Stimulated activated CD4-positive, alpha-beta T cell treated with anti-CD3 and anti-CD28 coated beads, Interleukin-15, amount 100 ng/mL, for 1 hour (primary cell): ENCODE measurements around the gene SOX6.

ENCODE experiments used
- DNase-seq, 2 donors: peaks; one replicate each; pipeline ENCODE4 v3.0.0-alpha.2; 2020; ENCODE audit warnings: low read depth in 1 of 2, low spot score in 1 of 2

The SOX6 gene

DNA sequence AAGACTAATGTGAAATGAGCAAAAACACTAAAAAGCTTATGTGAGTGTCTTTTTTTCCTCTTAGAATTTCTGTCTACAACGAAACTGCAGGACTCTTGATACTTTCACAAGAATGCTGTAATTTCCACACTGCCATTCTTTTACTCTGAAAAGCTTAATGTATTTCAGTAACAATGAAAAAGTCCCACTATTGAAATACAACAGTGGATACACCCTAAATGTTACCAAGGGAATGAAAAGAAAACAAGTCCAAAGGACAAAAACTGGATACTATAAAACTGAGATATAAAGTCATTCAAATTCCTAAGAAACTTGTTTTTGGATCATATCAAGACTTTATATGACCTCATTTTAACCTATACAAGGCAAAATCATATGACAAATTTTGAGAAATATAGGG, 77.4 kb downstream of the SOX6 start:
- DNase-seq, result no peak

GRCh38 chr11:16278273-16278672, 78.1 kb downstream of the SOX6 start:
- no peak for DNase-seq

GRCh38 chr11:16276251-16276650, 80.1 kb downstream of the SOX6 start:
- no peak for DNase-seq

DNA sequence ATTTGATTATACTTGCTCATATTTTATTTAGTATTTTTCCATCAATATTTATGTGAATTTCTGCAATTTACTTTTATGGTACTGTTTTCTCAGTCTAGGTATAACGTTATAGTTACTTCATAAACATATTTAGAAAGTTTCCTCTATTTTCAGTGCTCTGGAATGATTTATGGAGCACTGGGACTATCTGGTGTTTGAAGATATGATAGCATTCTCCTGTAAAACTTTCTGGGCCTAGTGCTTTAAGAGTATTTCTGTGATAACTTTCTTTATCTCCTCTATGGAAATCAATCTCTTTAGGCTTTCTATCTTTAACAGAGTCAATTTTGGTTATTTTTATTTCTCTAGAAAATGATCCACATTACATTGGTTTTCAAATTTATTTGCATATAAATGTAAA, 85.1 kb downstream of the SOX6 start:
- no peak for DNase-seq

DNA sequence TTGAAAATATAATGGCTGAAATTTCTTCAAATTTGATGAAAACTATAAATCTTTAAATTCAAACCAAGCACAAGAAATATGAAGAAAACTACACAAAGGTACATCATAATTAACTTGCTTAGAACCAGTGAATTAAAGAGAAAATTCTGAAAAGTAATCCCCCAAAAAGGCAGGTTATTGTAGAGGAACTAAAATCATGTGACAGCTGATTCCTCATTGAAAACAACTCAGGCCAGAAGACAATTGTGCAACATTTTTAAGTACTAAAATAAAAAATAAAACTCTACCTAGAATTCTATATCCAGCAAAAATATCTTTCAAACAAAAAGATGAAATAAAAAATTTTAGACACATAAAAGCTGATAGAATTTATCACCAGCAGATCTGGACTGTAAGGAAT, 90.3 kb downstream of the SOX6 start:
- DNase-seq, result no peak

GRCh38 chr11:16265022-16265421, 91.3 kb downstream of the SOX6 start:
- no peak for DNase-seq

DNA sequence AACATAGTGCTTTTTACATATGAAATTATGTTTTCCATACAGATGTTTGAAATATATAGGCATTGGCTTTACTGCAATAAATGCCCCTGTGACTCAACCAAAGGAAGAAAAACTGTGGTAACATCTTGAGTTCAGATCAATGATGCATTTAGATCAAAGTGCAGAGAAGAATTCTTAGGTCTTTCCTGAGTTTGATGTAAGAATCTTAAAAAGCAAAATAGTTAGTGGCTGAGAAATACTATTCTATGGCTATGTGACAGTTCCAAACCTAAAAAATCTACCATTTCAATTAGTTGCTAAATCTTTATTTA, 93.7 kb downstream of the SOX6 start:
- no peak for DNase-seq

DNA sequence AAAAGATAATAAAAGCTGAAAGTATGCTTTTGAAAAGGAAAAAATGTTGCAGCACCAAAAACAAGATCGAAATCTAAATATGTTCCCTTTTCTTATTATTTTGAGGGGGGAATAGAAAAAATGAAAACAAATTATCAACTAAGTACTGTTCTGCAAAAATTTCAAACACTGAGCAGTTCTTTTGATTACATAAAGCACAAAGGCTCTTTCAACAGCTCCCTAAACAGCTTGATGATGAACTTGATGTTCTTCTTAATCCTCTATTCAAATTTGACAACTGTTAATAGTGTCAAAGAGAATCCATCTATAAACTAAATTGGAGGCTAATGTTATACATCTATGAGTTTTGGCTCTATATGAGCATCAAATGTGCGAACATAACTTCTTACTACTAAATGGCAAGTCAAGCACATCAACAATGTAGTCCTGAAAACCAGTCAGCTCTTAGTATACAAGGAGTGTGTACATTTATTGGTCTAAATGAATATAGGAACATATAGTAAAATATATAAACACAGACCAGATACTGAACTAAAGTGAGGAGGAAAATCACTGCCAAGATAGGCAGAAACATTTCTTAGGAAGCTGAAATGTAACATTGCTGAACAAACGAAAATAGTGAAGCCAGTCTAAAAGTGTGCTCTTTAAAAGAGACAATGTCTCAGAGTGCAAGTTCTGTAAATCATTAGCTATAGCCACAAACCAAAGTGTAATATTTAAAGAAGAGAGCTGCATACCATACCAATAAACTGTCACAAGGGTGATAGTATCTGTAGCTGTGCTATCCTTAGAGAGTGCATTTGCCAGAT, 94.3 kb downstream of the SOX6 start:
- no peak for DNase-seq

DNA sequence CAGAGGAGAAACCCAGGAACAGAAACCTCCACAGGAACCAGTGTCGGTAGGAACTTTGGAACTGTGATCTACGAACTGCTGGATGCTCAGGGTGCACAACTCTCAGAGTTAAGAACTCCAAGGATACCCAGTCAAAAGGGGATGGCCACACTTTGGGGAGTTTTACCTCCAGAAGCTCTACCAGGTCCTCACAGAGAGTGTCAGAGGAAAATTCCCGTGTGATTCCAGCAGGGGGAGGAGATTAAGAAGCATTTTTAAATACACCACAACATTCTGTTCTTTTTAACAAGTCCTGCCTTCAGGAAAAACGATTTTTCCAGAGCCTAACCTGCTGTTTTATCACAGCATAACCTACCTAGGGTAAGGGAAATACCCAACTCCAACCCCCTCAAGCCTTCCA, 104.0 kb downstream of the SOX6 start:
- no peak for DNase-seq

DNA sequence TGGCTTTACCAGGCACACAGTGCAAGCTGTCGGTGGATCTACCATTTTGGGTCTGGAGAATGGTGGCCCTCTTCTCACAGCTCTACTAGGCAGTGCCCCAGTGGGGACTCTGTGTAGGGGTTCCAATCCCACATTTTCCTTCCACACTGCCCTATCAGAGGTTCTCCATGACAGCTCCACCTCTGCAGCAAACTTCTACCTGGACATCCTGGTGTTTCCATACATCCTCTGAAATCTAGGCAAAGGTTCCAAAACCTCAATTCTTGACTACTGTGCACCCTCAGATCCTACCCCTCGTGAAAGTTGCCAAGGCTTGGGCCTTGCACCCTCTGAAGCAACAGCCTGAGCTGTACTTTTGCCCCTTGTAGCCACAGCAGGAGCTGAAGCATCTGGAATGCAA, 108.1 kb downstream of the SOX6 start:
- DNase-seq, result no peak

DNA sequence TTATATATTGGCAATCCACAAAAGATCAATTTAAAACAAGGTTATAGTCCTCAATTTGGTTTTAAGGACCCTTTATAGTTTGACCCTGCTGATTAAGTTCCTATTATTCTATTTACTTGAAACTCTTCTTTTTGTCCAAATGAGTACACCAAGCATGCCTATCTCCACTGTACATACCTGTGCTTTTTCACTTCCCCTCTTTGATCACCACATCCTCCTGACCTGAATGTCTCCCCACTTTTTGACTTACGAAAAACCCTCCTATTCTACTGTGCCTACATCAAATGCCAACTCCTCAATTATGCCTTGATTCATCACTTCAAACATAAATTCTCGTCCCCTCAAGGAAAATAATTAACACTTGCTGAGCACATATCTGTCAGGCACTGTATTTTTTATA, 113.5 kb downstream of the SOX6 start:
- no peak for DNase-seq

- no peak for DNase-seq
These were observed 115.7 kb downstream of the SOX6 start for GRCh38 chr11:16240687-16241086.

GRCh38 chr11:16239141-16240105, 116.9 kb downstream of the SOX6 start:
- DNase-seq, result no peak

- no peak for DNase-seq
These were observed 130.1 kb downstream of the SOX6 start for GRCh38 chr11:16226245-16226644.

- no peak for DNase-seq
These were observed 130.7 kb downstream of the SOX6 start for GRCh38 chr11:16225623-16226022.

GRCh38 chr11:16223558-16223957, 132.8 kb downstream of the SOX6 start:
- no peak for DNase-seq

DNA sequence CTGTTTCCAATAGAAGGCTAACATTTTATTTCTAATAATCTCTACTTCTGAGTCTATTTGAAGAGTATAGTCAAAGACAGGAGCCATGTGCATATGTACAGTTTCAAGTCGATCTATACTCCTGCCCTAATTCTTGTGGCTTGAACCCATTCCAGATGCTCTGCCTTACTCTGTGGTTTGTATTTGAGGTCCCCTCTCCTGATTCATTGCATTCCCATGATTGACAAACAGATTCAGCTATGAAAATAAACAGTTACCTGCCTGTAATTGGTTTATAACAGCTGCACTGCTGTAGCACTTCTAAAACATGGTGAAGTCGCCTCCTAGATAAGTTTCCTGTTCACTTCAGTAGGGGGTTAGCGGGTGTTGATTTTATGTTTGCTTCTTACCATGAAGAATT, 138.7 kb downstream of the SOX6 start:
- DNase-seq, result no peak

DNA sequence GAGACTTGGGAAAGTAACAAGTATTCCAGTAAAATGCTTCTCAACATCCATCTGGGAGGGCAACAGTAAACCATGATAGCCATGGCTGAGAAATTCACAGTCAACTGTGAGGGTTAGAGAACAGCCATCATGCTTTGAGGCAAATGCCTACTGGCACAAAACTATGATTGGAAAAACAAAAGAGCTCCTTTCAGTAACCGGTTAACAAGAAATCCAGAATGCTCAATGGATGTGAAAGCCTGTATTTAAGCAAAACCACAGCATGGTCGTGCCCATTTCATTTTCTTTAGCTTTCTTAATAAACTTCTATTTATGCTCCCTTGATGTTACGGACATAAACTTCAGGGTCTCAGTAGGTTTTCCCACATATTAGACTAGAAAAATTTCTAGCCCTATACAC, 139.5 kb downstream of the SOX6 start:
- DNase-seq, result no peak

GRCh38 chr11:16215352-16215751, 141.0 kb downstream of the SOX6 start:
- no peak for DNase-seq

DNA sequence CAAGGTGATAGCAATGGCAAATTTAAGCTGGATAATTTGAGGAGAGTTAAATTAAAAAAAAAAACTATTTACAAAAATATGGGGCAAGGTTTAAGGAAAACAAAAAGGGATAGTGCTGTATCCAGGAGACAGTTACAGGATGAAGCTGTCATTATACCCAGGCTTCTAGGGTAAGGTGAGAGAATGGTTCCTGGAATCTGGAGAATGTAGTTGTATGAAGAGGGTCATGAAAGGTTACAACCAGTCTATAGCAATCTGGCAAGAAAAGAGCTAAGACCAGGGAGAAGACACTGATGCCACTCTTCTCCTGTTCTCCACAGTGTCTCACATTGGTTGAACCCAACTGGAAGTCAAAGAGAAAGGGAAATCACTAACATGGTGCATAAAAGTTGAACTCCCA, 144.9 kb downstream of the SOX6 start:
- no peak for DNase-seq

DNA sequence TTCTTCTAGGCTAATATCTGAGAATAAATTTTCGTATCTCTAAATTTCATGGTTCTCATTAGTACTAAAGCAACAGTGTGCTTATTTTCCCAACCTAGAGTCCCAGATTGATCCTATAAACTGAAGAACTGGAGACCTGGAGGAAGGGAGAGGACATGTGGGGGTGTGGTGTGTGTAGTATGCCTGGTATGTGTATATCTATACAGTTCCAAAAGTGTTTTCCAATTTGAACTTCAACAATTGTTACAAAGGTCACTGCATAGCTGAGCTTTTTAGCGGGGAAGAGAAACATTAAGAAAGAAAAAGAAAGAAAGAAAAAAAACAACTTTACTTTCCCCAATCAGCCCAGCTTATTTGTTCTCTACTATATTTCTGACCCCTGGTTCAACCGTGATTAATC, 152.1 kb downstream of the SOX6 start:
- no peak for DNase-seq

DNA sequence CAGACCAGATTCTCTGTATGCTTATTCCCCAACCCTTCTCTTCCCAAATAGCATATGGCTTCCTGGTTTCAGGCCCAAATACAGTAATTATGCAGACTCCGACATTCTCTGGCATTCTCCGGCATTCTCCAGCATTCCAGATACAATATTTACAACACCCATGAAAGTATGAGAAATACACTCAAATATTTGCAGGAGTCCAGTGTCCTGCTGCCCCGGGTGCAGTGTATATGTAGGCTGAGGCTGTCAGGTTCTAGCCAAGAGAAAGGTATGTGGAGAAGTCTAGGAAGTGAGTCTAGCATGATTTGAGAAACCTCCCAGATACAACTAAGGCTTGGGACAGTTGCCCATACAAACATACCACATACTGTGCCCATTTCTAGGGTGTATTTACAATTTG, 160.7 kb downstream of the SOX6 start:
- no peak for DNase-seq
